GM21390 (cell line): ENCODE measurements around the gene TTC9B.
A peak's percentile ranks its signal among the peaks of the same experiment; 100 is the strongest.

Experiments used
- ATAC-seq: cut with Tn5 transposase; IDR thresholded peaks from one replicate; pipeline ENCODE4 v1.9.1; 2021; ENCODE audit not compliant: unreplicated experiment

TTC9B gene

GRCh38 chr19:40216013-40216776 lies 2.0 kb downstream of the TTC9B start:
- no peak for ATAC-seq

GRCh38 chr19:40214936-40215335 lies 3.2 kb downstream of the TTC9B start:
- no peak for ATAC-seq

- ATAC-seq, result no peak
Observed at GRCh38 chr19:40213882-40214570, 4.2 kb downstream of the TTC9B start.

GRCh38 chr19:40213251-40213829 lies 4.8 kb downstream of the TTC9B start:
- ATAC-seq, result no peak

GRCh38 chr19:40210889-40211288 lies 7.3 kb downstream of the TTC9B start:
- ATAC-seq, result no peak

- ATAC-seq, result no peak
Observed at GRCh38 chr19:40208602-40209001, 9.6 kb downstream of the TTC9B start.

- no peak for ATAC-seq
Observed at GRCh38 chr19:40205760-40206159, 12.4 kb downstream of the TTC9B start.

- no peak for ATAC-seq
Observed at GRCh38 chr19:40204381-40204780, 13.8 kb downstream of the TTC9B start.

GRCh38 chr19:40200341-40201099 lies 17.7 kb downstream of the TTC9B start:
- ATAC-seq, result no peak

GRCh38 chr19:40198272-40198990 lies 19.8 kb downstream of the TTC9B start:
- no peak for ATAC-seq

- no peak for ATAC-seq
Observed at GRCh38 chr19:40193587-40193849, 24.7 kb downstream of the TTC9B start.

GRCh38 chr19:40192758-40193586 lies 25.2 kb downstream of the TTC9B start:
- no peak for ATAC-seq

GRCh38 chr19:40191836-40192646 lies 26.1 kb downstream of the TTC9B start:
- no peak for ATAC-seq

GRCh38 chr19:40190891-40191835 lies 27.0 kb downstream of the TTC9B start, which contains the start of gene MAP3K10:
TSS of gene MAP3K10 (plus strand) at chr19:40191426. CDS start at chr19:40192032, 606 bp downstream.
- ATAC-seq, result peak; percentile 63

GRCh38 chr19:40184273-40184672 lies 33.9 kb downstream of the TTC9B start:
- no peak for ATAC-seq

GRCh38 chr19:40178756-40179155 lies 39.4 kb downstream of the TTC9B start:
- no peak for ATAC-seq

- ATAC-seq, result no peak
Observed at GRCh38 chr19:40177286-40178070, 40.7 kb downstream of the TTC9B start.
